GM21526 (cell line): ENCODE measurements around the gene CCDC9.
"Not testable (repeated sequence)": the region's sequence is repeated elsewhere in the genome, so short reads cannot be mapped to it uniquely, and the experiment has no call there.

ENCODE experiments used
- ATAC-seq: cut with Tn5 transposase; IDR thresholded peaks from one replicate; pipeline ENCODE4 v1.9.1; 2021; ENCODE audit warnings: moderate library complexity; ENCODE audit not compliant: unreplicated experiment, low FRiP score

CCDC9 gene

DNA sequence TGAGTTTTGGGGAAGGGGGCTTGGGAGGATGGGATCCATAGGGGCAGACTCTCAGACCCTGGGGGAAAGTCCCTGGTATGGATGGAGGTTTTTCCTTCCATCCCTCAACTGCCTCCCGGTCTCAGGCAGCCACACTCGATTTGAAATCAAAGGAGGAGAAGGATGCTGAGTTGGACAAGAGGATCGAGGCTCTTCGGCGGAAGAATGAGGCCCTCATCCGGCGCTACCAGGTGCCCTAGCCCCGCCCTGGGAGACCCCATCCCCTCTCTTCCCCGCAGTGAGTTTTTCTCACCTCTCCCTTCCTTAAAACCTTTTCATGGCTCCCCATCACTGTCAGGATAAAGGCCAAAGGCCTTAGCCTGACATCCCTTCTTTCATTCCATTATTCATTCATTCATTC is 2.1 kb downstream of the CCDC9 start:
- ATAC-seq: no peak

DNA sequence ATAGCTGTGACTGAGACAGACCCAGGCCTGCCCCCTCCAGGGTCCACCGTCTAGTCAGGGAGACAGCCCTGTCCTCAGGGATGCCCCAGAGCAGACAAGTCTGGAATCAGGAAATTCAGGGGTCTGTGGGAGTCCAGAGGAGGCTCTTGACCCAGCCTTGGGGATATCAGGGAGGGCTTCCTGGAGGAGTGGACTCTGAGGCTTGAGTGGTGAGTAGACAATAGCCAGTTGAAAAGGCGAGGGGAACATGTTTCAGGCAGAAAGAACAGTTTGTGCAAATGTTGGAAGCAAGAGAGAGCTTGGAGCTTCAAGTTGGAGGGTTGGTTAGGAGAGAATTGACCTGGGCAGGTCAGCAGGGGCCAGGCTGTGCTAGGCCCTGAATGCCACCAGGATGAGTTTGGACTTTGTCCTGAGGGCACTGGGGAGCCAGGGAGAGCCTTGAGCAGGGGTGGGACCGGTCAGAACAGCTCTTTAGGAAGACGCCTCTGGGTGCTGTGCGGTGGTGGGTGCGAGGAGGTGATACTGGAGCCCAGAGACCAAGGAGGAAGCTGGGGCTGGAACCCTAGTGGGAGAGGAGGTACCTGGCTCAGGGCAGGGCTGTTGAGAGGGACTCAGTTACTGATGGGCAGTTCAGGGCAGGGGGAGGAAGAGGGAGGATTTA is 2.7 kb downstream of the CCDC9 start:
- no peak for ATAC-seq

DNA sequence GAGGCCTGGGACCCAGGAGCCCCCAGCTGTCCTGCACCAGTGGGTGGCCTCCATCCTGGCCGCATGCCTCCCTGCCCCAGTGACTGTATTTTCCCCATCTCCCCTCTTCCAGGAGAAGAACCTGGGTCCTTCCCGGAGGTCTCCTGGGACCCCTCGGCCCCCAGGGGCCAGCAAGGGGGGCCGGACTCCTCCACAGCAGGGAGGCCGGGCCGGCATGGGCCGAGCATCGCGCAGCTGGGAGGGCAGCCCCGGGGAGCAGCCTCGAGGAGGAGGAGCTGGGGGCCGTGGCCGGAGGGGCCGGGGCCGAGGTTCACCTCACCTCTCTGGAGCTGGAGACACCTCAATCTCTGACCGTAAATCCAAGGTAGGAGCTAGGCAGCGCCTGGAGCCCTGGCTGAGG is 4.2 kb downstream of the CCDC9 start:
- ATAC-seq: no peak

DNA sequence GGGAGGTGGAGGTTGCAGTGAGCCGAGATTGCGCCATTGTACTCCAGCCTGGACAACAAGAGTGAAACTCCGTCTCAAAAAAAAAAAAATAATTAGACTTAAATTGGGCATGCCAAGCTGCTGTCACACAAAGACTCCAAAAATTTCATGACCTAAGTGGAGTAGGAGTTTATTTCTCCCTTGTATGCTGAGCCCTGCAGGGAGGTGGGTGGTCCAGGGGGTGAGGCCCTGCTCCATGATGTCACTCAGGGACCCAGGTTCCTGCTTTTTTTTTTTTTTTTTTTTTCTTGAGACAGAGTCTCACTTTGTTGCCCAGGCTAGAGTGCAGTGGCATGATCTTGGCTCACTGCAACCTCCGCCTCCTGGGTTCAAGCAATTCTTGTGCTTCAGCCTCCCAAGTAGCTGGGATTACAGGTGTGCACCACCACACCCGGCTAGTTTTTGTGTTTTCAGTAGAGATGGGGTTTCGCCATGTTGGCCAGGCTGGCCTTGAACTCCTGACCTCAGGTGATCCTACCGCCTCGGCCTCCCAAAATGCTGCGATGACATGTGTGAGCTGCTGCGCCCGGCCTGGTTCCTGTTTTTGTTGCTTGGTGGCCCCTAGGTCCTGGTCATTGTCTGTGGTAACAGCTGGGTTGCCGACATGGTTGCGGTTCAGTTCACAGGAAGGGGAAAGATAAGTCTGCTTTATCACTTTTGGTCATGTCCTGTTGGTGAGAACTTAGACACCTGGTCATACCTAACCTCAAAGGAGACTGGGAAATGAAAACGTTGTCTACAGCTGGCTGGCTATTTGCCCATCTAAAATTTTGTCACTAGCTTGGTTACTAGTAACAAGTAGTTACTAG is 5.8 kb downstream of the CCDC9 start:
- not testable (repeated sequence) for ATAC-seq

DNA sequence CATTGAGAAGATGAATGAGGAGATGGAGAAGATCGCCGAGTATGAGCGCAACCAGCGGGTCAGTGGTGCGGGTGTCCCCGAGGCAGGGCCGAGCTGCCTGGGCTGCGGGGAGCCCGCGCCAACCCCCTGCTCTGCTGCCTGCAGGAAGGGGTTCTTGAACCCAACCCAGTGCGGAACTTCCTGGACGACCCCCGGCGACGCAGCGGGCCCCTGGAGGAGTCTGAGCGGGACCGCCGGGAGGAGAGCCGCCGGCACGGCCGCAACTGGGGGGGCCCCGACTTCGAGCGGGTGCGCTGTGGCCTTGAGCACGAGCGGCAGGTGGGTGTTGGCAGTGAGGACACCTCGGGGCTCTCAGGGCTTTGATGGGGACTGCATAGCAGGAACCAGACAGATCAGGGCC is 8.3 kb downstream of the CCDC9 start:
- ATAC-seq: no peak

DNA sequence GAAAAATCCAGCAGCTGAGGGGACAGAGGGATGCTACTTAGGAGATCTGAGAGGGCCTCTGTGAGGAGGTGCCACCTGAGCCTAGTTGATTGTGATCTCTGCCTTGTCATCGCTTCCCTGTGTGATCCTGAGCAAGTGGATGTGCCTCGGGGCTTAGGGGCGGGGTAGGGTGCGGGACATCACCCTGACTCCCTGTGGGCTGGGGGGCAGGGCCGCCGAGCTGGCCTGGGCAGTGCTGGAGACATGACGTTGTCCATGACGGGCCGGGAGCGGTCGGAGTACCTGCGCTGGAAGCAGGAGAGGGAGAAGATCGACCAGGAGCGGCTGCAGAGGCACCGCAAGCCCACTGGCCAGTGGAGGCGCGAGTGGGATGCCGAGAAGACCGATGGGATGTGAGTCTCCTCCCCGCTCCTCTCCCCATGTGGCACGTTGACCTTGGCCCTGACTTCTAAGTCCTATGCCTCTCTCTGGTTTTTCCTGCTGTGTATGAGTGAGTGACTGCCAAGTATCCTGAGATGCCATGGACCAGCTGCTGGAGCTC is 10.1 kb downstream of the CCDC9 start:
- ATAC-seq: no peak

DNA sequence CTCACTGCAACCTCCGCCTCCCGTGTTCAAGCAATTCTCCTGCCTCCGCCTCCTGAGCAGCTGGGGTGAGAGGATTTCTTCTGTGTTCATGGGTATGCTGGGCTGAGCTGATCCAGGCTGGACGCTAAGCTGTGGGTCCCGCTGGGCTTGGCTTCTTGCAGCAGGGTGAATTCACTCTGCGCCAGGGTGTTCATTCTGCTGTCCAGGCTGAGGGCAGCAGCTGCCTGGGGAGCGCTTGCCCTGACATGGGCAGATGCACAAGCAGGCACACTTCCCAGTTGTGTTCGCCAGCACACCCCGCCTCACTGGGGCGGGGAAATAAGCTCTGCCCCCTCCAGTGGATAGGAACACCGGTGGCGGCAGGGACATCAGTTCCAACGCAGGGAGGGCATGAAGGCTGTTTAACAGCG is 11.0 kb downstream of the CCDC9 start:
- no peak for ATAC-seq

DNA sequence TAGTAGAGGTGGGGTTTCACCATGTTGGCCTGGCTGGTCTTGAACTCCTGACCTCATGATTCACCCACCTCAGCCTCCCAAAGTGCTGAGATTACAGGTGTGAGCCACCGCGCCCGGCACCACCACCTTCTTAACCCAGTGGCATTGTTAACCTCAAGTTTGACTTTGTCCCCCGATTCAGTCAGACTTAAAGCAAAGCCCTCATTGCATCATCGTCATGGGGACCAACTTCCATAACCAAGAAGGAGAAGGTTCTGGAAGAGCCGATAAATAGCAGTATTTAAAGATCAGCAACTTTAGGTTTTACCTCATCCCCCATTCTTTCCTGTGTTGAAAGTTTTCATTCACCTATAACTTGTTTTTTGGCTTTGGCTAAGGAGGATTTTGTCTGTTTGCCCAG is 11.7 kb downstream of the CCDC9 start:
- no peak for ATAC-seq

DNA sequence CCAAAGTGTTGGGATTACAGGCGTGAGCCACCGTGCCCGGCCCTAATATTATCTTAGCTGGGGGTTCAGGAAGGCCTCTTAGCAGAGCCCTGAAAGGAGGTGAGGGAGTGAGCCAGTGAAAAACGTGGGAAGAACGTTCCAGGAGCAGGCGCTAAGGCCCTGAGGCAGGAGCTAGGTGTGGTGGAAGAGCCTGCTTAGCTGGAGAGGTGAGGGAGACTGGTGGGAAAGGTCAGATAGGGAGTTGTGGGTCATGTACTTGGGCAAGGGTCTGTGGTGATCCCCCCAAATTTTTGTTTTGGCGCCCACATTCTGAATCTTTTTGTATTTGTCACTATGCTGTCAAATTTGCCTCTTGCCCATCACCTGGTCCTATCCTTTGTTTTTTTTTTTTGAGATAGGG is 13.3 kb downstream of the CCDC9 start:
- ATAC-seq: no peak

DNA sequence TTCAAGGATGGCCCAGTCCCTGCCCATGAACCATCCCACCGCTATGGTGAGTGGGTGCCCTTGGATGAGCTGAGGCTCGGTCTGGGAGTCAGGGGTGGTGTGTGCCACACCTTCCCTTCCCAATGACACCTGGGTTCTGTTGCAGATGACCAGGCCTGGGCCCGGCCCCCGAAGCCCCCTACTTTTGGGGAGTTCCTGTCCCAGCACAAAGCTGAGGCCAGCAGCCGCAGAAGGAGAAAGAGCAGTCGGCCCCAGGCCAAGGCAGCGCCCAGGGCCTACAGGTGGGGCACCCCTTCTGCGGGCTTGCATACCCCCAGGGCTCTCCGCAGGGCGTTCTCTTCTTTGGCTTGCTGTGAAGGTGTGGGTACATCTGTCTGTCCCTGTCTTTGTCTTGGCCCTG is 14.1 kb downstream of the CCDC9 start:
- ATAC-seq: no peak

DNA sequence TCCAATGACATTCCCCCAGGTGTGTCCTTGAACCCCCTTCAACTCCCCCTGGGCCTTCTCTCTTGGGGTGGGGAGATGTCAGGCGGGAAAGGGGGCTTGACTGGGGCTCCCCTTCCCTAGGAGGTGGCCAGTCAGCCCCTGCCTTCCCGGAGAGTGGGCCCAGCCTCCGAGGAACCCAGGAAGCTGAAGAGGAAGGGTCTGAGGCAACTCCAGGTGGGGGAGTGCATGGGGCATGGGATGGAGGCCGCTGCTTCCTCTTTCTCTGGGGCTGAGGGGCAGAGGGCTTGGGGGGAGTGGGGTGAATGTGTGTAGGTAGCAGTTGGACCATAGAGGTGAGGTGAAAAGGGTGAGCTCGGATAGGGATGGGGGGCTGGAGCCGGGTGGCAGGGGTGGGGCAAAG is 15.6 kb downstream of the CCDC9 start:
- ATAC-seq: no peak

DNA sequence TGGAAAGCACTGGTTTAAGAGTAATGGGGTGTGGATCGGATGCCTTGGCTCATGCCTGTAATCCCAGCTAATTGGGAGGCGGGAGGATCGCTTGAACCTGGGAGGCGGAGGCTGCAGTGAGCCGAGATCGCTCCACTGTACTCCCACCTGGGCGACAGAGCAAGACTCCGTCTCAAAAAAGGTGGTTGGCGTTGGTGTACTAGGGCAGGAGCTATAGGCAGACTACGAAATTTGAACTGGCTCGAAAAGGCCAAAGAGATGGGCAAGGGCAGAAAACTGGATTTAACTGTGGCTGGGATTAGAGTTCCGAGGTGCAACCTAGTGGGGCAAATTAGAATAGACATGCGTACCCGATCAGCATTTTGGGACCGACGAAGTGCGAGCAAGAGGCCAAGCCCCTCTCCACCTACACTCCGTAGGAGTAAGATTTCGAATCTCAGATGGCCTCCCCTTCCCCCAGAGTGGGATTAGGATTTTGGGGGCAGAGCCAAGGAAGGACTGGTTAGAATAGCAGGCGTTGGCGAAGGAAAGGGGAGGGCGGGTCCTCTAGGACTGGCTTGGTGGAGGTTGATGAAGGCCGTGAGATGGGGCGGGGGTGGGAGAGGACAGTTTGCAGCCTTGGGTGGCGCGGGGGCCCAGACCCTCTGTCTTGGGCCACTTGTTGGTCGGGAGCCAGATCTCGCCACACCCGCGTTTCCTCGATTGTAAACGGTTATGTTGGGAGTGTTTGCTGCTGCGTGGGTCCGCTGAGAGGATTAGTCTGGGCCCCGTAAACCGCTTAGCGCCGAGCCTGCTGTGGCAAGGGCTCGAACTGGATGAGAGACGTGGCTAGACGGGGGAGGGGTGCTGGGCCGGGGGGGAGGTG is 16.4 kb downstream of the CCDC9 start:
- no peak for ATAC-seq

DNA sequence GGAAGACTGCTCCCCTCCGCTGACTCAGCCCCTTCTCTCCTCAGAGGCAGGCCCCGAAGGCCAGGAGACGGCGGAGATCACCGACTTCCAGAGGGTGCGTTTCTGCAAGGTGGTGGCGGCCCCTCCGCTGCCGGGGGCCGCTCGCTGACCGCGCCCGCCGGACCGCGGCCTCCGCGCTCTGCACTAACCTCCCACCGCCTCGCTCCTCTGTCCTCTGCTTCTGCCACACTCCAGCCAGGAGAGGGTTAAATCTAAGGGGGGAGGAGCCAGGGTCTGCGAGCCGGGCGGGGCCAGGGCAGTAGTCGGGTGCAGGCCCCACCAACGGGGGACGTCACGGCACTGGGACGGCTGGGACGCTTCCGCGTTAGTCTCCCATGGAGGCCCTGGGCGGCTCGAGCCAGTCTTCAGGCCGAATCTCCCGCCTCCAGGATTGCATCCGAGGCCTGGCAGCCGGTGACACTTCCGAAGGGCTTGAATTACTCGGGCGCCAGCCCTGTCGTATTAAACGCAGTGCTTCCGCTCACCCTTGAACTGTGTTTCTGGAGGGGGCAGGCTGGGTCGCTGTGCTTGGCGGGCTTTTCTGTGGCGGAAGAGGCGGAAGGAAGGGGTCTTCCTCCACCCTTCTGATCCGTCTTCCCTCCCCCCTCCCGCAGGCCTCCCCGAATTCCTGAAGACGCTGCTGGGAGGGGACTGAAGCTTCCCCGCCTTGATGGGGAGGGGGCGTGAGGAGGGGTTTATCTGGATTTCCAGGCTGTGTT is 17.2 kb downstream of the CCDC9 start:
- ATAC-seq: peak; percentile 42

DNA sequence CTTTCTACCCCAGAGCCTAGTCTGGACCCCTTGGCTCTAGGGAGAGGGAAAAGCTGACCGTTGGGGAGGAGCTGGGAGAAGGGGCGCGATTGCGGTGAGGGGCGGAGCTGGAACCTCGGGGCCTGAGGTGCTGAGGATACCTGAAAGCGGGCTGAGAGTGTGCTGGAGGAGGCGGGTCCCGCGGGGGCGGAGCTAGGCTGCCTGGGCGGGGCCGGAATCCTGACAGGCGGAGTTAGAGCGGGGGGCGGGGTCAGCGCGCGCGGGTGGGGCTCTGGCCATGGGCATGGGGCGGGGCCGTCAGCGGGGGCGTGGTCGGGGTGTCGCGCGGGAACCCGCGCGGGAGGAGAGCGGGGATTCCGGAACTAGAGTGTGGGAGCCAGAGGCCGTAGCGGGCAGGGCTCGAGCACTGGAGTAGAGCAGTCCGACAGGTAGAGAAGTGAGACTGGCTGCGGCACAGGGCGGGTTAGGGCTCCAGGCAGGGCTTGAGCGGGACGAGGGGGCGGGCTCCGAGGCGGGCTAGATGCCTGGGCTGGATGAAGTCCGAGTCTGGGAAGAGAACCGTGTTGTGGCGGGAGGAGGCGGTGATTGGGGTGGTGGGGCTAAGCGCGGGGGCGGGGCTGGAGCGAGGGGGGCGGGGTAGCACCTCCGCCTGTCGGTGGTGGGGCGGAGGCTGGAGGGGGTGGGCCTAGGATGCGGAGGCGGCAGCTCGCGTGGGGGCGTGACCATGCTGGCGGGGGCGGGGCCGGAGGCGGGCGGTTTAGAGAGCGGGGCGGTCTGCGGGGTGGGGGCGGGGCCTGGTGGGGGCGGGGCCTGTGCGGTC is 18.0 kb downstream of the CCDC9 start, which contains the start of gene INAFM1:
Gene INAFM1 (plus strand): TSS at position 815 of the 820 bp plus-strand sequence. CDS start 35 bp downstream, outside the sequence.
- ATAC-seq: peak; percentile 49

DNA sequence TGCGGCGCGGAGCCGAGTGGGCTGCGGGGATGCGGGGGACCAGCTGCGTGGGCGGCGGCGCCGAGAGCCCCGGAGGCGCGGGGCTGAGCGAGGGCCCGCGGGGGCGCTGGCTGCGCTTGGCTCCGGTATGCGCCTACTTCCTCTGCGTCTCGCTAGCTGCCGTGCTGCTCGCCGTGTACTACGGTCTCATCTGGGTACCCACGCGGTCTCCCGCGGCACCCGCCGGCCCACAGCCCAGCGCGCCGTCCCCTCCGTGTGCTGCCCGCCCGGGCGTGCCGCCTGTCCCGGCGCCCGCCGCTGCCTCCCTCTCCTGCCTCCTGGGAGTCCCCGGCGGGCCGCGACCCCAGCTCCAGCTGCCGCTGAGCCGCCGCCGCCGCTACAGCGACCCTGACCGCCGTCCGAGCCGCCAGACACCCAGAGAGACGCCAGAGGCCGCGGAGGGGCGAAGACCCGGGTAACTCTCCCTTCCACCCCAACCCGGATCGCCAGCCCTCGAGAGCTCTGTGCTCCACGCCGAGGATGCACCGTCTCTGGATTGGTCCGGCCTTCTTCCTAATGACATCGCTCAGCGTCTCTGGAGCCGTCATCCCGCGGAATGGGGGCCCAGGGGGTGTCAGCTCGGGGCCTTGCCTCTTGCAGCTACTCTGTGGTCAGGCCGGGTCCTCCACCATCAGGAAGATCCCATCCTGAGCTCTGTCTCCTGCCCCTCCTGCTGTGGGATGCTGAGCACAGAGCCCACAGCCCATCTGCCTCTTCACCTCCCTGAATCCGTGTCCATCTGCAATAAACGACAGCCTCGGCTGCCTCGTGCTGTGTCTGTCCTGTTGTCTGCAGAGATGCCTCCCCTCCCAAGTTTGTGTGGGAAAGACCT is 18.8 kb downstream of the CCDC9 start:
- peak; percentile 13 for ATAC-seq

DNA sequence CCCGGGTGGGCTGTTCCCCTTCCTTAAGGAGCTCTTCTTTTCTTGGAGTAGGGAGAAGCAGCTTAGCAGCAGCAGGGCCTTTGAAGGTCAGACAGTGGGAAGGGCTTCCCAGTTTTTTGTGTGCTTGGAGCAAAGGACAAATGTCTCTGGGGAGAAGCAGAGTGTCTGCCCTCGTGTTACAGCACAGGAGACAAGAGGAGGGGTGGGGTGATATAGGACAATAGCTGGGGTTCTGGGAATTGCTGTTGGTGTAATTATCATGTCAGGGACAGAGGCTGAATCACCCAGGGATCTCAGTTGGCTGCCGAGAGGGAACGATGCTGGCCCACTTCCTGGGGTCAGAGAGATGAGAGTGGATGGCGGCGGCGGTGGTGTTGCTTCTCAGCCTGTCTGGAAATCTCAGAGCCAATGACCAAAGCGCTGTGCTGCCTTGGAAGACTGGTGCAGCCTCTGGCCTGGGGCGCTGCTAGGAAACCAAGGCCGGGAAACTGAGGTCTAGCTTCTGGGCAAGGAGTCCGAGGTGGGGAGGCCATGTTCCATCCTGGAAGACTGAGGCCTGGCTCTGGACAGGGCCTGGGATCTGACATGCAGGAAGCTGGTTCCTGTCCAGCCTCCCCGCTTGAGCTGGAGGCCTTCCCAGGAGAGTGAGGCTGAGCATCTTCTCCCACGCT is 19.6 kb downstream of the CCDC9 start:
- ATAC-seq: no peak

DNA sequence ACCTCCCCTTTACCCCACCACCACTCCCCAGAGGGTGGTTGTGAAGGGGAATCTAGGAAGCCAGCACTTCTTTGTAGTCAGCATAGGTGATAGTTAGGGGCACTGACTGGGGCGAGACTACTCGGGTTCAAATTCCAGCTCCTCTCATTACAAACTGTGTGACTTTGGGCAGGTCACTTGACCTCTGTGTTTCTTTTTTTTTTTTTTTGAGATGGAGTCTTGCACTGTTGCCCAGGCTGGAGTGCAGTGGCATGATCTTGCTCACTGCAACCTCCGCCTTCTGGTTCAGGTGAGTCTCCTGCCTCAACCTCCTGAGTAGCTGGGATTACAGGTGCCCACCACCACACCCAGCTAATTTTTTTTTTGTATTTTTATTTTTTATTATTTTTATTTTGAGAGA is 20.2 kb downstream of the CCDC9 start:
- not testable (repeated sequence) for ATAC-seq
